ENCODE measurements around the gene PPP1R11.

GRCh38 chr6:30047220-30047619 is 19.8 kb upstream of the PPP1R11 start:
- TF ChIP-seq, protein P1, sequence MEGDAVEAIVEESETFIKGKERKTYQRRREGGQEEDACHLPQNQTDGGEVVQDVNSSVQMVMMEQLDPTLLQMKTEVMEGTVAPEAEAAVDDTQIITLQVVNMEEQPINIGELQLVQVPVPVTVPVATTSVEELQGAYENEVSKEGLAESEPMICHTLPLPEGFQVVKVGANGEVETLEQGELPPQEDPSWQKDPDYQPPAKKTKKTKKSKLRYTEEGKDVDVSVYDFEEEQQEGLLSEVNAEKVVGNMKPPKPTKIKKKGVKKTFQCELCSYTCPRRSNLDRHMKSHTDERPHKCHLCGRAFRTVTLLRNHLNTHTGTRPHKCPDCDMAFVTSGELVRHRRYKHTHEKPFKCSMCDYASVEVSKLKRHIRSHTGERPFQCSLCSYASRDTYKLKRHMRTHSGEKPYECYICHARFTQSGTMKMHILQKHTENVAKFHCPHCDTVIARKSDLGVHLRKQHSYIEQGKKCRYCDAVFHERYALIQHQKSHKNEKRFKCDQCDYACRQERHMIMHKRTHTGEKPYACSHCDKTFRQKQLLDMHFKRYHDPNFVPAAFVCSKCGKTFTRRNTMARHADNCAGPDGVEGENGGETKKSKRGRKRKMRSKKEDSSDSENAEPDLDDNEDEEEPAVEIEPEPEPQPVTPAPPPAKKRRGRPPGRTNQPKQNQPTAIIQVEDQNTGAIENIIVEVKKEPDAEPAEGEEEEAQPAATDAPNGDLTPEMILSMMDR (IDR thresholded peaks at IDR 0.05), result no peak
- TF ChIP-seq POLR2A (IDR thresholded peaks at IDR 0.05), result no peak

Data from esophagus squamous epithelium (tissue), 4 donors.